ENCODE measurements around the gene NLRC5. TPM values are rescaled to one million over a fixed set of nuclear protein-coding genes. Genes with fewer than 3 reads are reported as not detected.
"Not testable (repeated sequence)": the region's sequence is repeated elsewhere in the genome, so short reads cannot be mapped to it uniquely, and the experiment has no call there.

The NLRC5 gene
- total RNA-seq, 1 donor from 2014 or later, result 37.2 TPM

GRCh38 chr16:57048095-57048494 lies 58.7 kb downstream of the NLRC5 start:
- no peak for DNase-seq (ENCODE audit: low spot score)

GRCh38 chr16:57049678-57050077 lies 60.3 kb downstream of the NLRC5 start:
- DNase-seq (ENCODE audit: low spot score), result no peak

GRCh38 chr16:57051696-57052228 lies 62.4 kb downstream of the NLRC5 start:
- DNase-seq (ENCODE audit: low spot score), result no peak

GRCh38 chr16:57053206-57053605 lies 63.8 kb downstream of the NLRC5 start:
- no peak for DNase-seq (ENCODE audit: low spot score)

- no peak for DNase-seq (ENCODE audit: low spot score)
Observed at GRCh38 chr16:57054338-57054737, 65.0 kb downstream of the NLRC5 start.

- no peak for DNase-seq (ENCODE audit: low spot score)
Observed at GRCh38 chr16:57054771-57055170, 65.4 kb downstream of the NLRC5 start.

GRCh38 chr16:57055671-57056070 lies 66.3 kb downstream of the NLRC5 start:
- DNase-seq (ENCODE audit: low spot score), result no peak

GRCh38 chr16:57058291-57058861 lies 69.0 kb downstream of the NLRC5 start:
- DNase-seq (ENCODE audit: low spot score), result no peak

- no peak for DNase-seq (ENCODE audit: low spot score)
Observed at GRCh38 chr16:57060323-57061083, 71.1 kb downstream of the NLRC5 start.

- DNase-seq (ENCODE audit: low spot score), result peak; percentile 52
Observed at GRCh38 chr16:57061084-57061905, 71.9 kb downstream of the NLRC5 start.

- no peak for DNase-seq (ENCODE audit: low spot score)
Observed at GRCh38 chr16:57062329-57062728, 73.0 kb downstream of the NLRC5 start.

- not testable (repeated sequence) for DNase-seq (ENCODE audit: low spot score)
Observed at GRCh38 chr16:57063189-57063588, 73.8 kb downstream of the NLRC5 start.

- no peak for DNase-seq (ENCODE audit: low spot score)
Observed at GRCh38 chr16:57064995-57065394, 75.6 kb downstream of the NLRC5 start.

GRCh38 chr16:57066625-57067024 lies 77.3 kb downstream of the NLRC5 start:
- DNase-seq (ENCODE audit: low spot score), result no peak

GRCh38 chr16:57067347-57067746 lies 78.0 kb downstream of the NLRC5 start:
- no peak for DNase-seq (ENCODE audit: low spot score)

GRCh38 chr16:57069053-57069452 lies 79.7 kb downstream of the NLRC5 start:
- no peak for DNase-seq (ENCODE audit: low spot score)

- no peak for DNase-seq (ENCODE audit: low spot score)
Observed at GRCh38 chr16:57069635-57070370, 80.4 kb downstream of the NLRC5 start.

GRCh38 chr16:57070424-57070823 lies 81.1 kb downstream of the NLRC5 start:
- no peak for DNase-seq (ENCODE audit: low spot score)

GRCh38 chr16:57071081-57071732 lies 81.8 kb downstream of the NLRC5 start:
- not testable (repeated sequence) for DNase-seq (ENCODE audit: low spot score)

GRCh38 chr16:57071831-57072582 lies 82.7 kb downstream of the NLRC5 start:
- DNase-seq (ENCODE audit: low spot score), result no peak

All from mucosa of gallbladder (tissue), 1 donor.